Measurements from ENCODE around the gene S100A3. TPM values are rescaled to one million over a fixed set of nuclear protein-coding genes. Genes with fewer than 3 reads are reported as not detected.
A peak's percentile ranks its signal among the peaks of the same experiment; 100 is the strongest.

Gene S100A3
- total and polyA plus RNA-seq, 2 of the 8 experiments (the other 6 are each of a cell fraction or from before 2014, with no cell fraction given): 0.26 to 0.47 TPM

- Histone ChIP-seq H2BK15ac (ENCODE audit: low read length) (0 out of 2 replicates have a peak overlapping the region, but pooled peaks have one; percentile 21), H4K91ac (replicated peaks; ENCODE audit: insufficient read length, low read length) (no peak overlapping the region), H3K4me1 (replicated peaks in 1 of 4; ENCODE audit: control insufficient read depth in 3 of 4, insufficient read depth in 4 of 4, low read length in 3 of 4) (peaks cover 0 to 9% (median 0%) of the 10 kb centered on the region in 4 experiments; a peak in 1 of 7 replicates), H3K4ac (replicated peaks; ENCODE audit: insufficient read length, low read depth, low read length) (no peak overlapping the region), H2BK12ac (ENCODE audit: low read depth, low read length) (no peak overlapping the region), H2AK5ac (ENCODE audit: low read depth, low read length) (no peak overlapping the region), H3K27me3 (replicated peaks in 1 of 4; ENCODE audit: control insufficient read depth in 3 of 4, extremely low read depth in 1 of 4, insufficient read depth in 3 of 4, low read length in 3 of 4) (no peaks in the 10 kb centered on the region; a peak in 2 of 7 replicates), H4K5ac (ENCODE audit: insufficient read length, low read depth, low read length) (no peak overlapping the region), H3K23me2 (ENCODE audit: low read depth, low read length) (no peaks in the 10 kb centered on the region), H3K18ac (ENCODE audit: extremely low read depth, low read length) (no peak overlapping the region), H3K4me2 (ENCODE audit: insufficient read depth in 1 of 2, low read depth in 2 of 2, low read length in 2 of 2) (no peak overlapping the region), H3K9ac (replicated peaks in 1 of 4; ENCODE audit: extremely low read depth in 1 of 4, low read depth in 3 of 4, low read length in 3 of 4) (no peak overlapping the region), H3K27ac (ENCODE audit: low read depth, low read length) (no peak overlapping the region), H2BK5ac (ENCODE audit: low read depth, low read length) (no peak overlapping the region), H2BK20ac (ENCODE audit: low read length) (no peak overlapping the region), H4K8ac (ENCODE audit: extremely low read depth, insufficient read depth, low read length) (no peak overlapping the region), H3K56ac (replicated peaks; ENCODE audit: insufficient read length, low read depth, low read length) (no peak overlapping the region), H2BK120ac (replicated peaks; ENCODE audit: low read depth, low read length) (no peak overlapping the region), H3K23ac (ENCODE audit: insufficient read length) (no peak overlapping the region), H3K79me1 (ENCODE audit: low read depth, low read length) (no peaks in the 10 kb centered on the region), H3K79me2 (ENCODE audit: control insufficient read depth in 1 of 2, insufficient read depth in 2 of 2, low read length in 2 of 2) (no peaks in the 10 kb centered on the region), H3K36me3 (ENCODE audit: control insufficient read depth in 2 of 4, insufficient read depth in 4 of 4, low read length in 3 of 4) (no peaks in the 10 kb centered on the region), H3K4me3 (ENCODE audit: extremely low read depth in 1 of 4, insufficient read depth in 2 of 4, low read depth in 3 of 4, low read length in 4 of 4) (no peak overlapping the region), H2AFZ (ENCODE audit: low read length) (no peak overlapping the region), H3K9me3 (ENCODE audit: insufficient read depth in 2 of 2, low read depth in 1 of 2, low read length in 1 of 2) (no peaks in the 10 kb centered on the region), H4K20me1 (replicated peaks in 1 of 2; ENCODE audit: control insufficient read depth in 1 of 2, insufficient read depth in 2 of 2, low read length in 2 of 2) (no peaks in the 10 kb centered on the region), H3K14ac (ENCODE audit: insufficient read length) (no peak overlapping the region)
- WGBS, 2 experiments (ENCODE audit: extremely low coverage in 1 of 2, insufficient coverage in 1 of 2, insufficient read length in 1 of 2, insufficient replicate concordance in 2 of 2, low coverage in 1 of 2, low lambda C conversion rate in 2 of 2, missing lambda C conversion rate in 1 of 2): 84% methylated on average over 2 of the region's 2 CpGs; no CpG with 5 or more reads in 1 of the 2 experiments
- ChIA-PET POLR2A (ENCODE audit: partially characterized antibody) (interaction anchor here (0.7 to 2.5 kb wide), 5 partner anchors 10 to 108 kb away, joined by 3 to 6 read pairs (median 6); partner anchors contain the start of genes S100A13 and S100A6), CTCF (ENCODE audit: partially characterized antibody) (interaction anchor here (1.0 to 12.9 kb wide), 11 partner anchors 8 to 202 kb away, joined by 3 to 165 read pairs (median 6); partner anchors contain the start of genes CHTOP, S100A1, S100A13 and S100A5)
- TF ChIP-seq CBX8 (IDR thresholded peaks at IDR 0.05; ENCODE audit: borderline replicate concordance, low read depth, low read length) (no peak), TEAD4 (IDR thresholded peaks at IDR 0.05; ENCODE audit: low read depth, low read length) (no peak), SP4 (IDR thresholded peaks at IDR 0.05; ENCODE audit: low read length) (no peak), SUZ12 (IDR thresholded peaks at IDR 0.05; ENCODE audit: low read length) (no peak), NRF1 (IDR thresholded peaks at IDR 0.05; ENCODE audit: low read depth, low read length) (no peak), CHD1 (IDR thresholded peaks at IDR 0.05; ENCODE audit: low read depth, low read length) (no peak)
- FAIRE-seq (no peak), DNase-seq (ENCODE audit: low read depth in 1 of 2, low spot score in 2 of 2) (no peak)
Observed at GRCh38 chr1:153553830-153554541, 4.9 kb upstream of the S100A3 start.

All from H1 (cell line).